Left lobe of liver (tissue), 2 donors: ENCODE measurements around the gene DLX2. TPM values are rescaled to one million over a fixed set of nuclear protein-coding genes. Genes with fewer than 3 reads are reported as not detected.
"Not testable (repeated sequence)": the region's sequence is repeated elsewhere in the genome, so short reads cannot be mapped to it uniquely, and the experiment has no call there.

ENCODE experiments used
- ATAC-seq: fragments of 200-7000 bp; cut with Tn5 transposase; one replicate; pipeline ENCODE4 v1.9.1; 2020; ENCODE audit warnings: mild to moderate bottlenecking, moderate library complexity
- DNase-seq: peaks from one replicate; pipeline ENCODE4 v3.0.0-alpha.2; 2020; ENCODE audit warnings: low spot score
- total RNA-seq: library from RNA; stranded (reverse); gene quantifications from one replicate; pipeline ENCODE4 v1.2.1, GENCODE V29; 2021
- donor health status: DM: no; HTN: no; CAD: no; lungs with moderate emphysema.
- donor health status: DM: no; HTN: yes; CAD: no.

DLX2 gene
- total RNA-seq, result not detected

DNA sequence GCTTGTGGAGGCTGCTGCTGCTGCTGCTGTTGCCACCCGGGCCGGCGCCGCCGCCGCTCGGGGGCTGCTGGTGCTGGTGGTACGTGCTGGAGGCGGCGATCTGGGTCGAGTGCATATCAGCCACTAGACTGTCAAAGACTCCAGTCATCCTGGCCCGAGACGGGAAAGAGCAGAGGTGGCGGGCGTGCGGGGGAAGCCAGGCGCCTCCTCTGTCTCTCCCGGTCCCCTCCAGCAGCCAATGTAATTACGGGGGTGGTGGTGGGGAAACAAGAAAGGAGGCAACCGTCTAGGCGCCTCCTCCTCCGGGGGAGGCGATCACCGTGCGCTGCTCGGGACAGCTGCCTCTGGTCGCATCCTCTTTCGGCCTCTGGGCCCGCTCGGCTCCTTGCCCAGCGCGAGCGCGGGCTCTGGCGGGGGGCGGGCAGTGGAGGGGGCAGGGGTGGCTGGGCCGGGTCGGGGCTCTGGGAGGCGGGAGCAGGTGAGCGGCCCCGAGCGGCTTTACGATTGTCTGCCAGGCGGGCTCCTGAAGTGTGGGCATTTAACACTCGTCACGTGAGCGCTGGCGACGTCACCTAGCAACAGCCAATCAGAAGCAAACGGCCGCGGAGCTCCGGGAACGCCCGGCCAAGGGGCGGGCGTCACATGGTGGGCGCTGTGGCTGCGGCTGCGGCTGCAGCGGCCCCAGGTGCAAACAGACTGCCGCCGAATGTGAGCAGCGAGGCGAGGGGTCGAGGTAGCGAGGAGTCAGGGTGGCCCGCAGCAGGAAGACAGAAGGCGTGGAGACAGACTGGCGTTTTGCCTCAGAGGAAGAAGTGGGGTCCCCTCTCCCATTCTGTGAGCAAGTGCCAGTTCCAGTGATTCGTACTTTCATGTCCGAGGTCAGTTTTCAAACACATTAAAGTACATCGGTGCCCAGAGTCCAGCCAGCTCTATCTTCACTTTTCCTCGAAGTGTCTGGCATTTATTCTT lies at the start of gene DLX2:
Gene DLX2 (minus strand): TSS at position 510 of the 969 bp plus-strand sequence. CDS start 362 bp downstream, at position 148.
- DNase-seq (peak; percentile 77), ATAC-seq (peak; percentile 65)

DNA sequence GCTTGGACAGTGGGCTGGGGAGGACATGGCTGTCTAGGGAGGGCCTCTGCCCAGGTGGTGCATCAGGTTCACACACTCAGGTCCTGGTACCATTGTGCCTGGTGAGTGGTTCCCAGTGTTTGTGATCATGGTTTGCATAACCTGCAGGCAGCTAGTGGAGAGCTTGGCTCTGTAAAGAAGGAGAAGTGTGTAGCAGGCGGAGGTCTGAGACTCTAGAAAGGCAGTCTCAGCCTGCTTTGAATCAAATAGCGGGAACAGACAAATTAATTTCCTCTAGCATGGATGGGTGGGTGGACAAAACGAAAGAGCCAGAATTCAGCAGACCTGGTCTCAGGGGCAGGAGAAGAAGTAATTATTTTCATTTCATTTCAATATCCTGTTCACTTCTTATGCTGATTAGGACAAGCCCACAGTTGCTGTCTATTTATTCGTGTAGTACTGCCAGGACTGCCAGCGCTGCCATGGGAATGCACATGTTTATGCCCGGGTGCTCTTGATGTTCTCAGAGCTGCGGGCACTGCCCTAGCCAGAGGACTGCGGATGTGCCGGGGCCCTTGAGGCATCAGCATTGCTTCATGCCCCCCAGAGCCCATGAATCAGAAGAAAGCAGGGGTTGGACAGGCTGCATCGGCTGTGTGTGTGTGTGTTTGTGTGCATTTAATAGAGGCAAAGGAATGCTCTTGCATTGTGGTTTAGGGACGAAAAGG lies 45.4 kb upstream of the DLX2 start:
- no peak for ATAC-seq
- DNase-seq, result no peak

DNA sequence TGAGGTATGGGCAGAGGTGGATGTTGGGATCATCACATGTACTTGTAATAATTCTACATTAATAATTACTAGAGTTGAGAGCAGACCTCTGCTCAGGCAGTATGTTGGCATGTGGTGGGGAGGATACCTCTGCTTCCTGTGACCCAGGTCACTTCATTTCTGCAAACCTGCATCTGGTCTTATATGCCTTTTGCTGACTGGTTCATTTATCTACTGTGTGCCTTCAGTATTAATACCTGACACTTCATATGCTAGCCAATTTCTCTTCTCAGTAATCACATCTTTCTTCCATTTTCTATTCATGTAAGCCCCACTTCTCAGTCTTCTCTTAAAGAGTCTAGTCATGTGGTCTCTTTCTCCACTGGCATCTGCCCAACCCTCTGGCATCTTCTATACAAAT lies 41.1 kb upstream of the DLX2 start:
- no peak for DNase-seq
- no peak for ATAC-seq

DNA sequence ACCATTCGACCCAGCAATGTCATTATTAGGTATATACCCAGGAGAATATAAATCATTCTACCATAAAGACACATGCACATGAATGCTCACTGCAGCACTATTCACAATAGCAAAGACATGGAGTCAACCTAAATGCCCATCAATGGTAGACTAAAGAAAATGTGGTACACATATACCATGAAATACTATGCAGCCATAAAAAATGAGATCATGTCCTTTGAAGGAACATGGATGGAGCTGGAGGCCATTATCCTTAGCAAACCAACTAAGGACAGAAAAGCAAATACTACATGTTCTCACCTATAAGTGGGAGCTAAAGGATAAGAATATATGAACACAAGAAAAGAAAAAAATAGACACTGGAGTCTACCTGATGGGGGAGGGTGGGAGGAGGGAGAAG lies 36.0 kb upstream of the DLX2 start:
- DNase-seq, ATAC-seq: not testable (repeated sequence)

DNA sequence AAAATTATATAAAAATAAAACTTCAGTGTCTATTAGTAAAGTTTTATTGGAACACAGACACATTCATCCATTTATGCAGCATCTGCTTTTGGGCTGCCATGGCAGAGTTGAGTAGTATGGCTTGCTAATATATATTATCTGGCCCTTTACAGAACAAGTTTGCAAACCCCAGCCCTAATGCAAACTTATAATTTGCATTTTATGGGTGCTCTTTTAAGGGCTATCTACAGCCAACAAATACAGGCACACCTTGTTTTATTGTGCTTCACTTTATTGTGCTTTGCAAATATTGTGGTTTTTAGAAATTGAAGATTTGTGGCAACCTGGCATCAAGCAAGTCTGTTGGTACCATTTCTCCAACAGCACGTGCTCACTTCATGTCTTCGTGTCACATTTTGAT lies 35.2 kb upstream of the DLX2 start:
- DNase-seq (no peak), ATAC-seq (no peak)

DNA sequence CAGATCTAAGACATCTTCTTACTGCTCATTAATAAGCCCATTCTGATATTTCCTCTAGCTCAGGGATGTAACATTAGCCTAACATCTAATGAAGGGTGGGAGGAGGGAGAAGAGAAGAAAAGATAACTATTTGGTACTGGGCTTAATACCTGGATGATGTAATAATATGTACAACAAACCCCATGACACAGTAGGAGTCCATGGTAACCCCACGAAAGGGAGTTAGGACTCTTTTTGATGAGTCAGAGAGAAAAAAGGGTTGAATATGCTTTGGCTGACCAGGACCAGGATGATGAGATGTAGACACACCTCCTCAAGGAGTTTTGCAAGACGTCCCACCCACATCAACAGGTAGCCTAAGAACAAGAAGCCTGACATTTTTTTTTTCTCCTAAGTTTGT lies 34.4 kb upstream of the DLX2 start:
- DNase-seq (no peak), ATAC-seq (no peak)

DNA sequence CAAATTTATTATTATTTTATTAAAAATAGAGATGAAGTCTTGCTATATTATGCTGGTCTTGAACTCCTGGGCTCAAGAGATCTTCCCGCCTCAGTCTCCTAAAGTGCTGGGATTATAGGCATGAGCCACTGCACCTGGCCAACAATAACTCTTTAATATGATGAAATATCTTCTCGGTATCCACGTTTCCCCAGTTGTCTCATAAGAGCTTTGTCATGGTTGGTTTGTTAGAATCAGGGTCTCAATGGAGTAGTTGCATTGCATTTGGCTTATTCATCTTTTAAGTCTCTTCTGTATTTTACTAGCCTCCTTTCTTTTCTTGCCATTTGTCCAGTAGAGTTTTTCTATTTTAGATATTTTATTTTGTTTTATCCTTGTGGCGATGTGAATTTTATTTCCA lies 32.7 kb upstream of the DLX2 start:
- DNase-seq (no peak), ATAC-seq (no peak)

DNA sequence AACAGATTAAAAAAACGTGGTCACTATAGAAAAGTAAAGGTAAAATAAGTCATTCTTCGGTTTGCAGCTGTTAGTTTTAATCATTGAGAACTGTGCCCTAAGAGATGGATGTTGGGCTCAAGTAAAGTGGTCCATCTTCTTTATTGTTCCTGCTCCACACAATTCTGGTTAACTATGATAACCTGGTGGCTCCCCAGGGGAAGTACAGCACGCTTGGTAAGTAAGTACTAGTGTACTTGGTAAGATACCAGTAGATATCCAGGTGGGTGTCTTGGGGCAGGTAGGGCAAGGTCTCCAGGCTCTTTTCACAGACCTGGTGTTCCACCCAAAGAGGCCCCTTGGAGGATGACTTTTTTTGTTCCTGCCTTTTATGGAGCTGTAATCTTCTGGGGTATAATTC lies 31.6 kb upstream of the DLX2 start:
- ATAC-seq (no peak), DNase-seq (no peak)

DNA sequence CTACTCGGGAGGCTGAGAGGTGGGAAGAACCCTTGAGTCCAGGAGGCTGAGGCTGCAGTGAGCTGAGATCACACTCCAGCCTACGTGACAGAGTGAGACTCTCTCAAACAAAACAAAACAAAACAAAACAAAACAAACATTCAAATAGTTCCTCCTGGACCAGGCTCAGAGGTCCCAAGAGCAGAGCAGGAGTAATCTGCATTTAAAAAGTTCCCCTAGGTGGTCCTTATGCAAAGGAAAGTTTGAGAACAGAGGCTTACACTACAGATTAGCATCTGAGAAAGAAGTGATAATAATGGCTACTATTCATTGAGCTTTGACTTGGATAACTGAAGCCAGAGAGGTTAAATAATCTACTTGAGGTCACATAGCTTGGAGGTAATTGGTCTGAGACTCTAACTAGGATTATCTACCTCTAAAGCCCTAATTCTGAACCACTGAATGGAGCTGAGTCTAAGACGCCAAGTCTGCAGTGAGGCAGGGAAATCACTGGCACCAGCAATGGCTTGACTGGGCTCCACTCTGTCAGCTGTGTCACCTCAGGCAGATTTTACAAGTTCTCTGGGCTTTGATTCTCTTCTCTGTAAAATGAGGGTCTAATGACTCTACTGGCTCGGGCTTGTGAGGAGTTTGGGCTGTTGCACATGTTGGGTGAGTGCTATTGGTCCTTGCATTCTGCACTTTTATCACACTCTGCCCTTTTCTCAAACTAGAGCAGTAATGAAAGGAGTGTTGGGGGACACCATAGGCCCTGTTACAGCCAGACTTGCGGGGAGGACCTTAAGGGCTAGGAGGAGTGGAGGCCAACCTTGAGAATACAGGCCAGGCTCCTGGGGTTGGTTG lies 29.2 kb upstream of the DLX2 start:
- ATAC-seq (no peak), DNase-seq (no peak)

DNA sequence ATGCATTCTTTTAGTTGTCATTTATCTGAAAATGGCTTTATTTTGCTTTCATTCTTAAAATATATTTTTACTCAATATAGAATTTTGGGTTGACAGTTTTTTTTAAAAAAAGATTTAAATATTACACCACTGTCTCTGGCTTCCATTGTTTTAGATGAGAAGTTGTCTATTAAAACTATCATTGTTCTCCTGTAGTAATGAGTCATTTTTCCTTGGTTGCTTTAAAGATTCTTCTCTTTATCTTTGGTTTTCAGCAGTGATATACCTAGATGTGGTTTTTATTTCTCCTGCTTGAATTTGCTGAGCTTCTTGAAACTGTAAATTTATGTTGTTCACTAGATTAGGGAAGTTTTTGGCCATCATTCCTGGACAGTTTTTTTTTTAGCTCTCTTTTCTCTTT lies 26.7 kb upstream of the DLX2 start:
- DNase-seq (no peak), ATAC-seq (no peak)

DNA sequence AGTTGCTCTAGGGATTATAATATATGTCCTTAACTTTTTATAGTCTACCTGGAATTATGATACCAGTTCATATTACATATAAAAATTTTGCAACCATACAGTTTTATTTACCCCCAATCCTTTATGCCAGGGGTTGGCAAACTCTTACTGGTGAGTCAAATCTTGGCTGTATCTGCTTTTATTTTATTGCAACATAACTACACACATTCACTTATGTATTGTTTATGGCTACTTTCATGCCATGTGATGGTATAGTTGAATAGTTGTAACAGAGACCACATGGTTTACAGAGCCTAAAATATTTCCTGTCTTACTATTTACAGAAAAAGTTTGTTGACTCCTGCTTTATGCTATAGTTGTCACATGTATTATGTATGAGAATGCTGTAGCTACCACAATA lies 25.8 kb upstream of the DLX2 start:
- DNase-seq, result no peak
- no peak for ATAC-seq

DNA sequence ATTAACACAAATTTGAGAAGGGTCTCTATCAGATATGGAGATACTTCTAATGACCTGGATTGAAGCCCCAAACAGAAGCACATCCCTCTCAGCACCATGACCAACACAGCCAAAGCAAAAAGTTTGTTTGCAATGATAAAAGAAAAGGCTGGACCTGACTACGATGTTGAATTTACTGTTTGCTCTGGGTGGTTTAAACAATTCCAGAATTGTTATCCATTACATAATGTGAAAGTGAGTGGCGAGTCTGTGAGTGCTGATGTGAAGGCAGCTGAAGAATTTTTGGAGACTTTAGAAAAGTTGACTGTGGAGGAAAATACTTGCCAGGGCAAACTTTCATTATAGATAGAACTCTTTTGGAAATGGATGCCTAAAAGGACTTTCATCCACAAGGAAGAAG lies 17.4 kb upstream of the DLX2 start:
- ATAC-seq, result no peak
- no peak for DNase-seq

DNA sequence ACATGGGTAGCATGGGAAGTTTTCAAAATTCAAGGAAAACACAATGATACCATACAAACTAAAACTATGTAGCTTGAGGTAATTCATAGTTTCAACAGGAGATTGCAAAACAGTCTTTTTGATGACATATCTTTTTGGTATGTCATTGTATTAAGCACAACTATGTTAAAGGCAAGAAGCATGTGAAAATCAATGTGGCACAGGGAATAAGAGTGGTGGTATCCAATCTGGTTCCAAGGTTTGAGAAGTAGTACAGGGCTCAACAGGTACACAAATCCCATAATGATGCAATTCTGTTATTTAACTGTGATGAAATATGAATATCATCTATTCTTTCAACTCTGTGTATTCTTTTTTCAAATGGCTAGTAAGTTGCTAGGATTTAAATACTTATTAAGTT lies 16.4 kb upstream of the DLX2 start:
- DNase-seq (no peak), ATAC-seq (no peak)

DNA sequence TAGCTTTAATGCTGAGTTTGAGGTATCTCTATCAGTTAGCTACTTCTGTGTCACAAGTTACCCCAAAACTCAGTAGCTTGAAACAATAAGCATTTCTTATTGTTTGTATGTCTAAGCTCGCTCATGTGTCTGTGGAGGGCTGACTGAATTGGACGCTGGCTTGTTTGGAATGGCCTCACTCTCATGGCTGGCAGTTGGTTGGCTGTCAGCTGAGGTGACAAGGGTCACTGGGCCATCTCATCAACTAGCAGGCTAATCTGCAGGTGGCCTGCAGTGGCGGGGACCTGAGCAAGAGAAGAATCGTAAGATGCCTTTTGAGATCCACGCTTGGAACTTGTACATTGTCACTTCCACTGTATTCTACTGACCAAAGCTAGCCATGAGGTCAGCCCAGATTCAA lies 13.4 kb upstream of the DLX2 start:
- no peak for ATAC-seq

DNA sequence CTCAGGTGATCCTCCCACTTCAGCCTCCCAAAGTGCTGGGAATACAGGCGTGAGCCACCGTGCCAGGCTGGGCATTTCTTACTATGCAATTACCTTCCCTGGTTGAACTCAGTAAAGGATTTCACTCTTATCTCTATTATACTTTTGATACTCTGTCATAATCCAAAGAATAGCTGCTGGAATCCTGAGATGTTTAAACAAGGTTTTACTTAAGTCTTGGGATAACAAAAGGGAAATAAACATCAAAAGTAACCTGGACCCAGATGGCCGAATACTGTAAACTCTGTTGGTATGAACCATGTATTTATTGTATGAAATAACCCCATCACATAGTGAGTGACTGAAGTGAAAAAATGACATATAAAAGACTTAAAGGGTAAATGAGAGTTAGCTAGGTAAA lies 11.9 kb upstream of the DLX2 start:
- no peak for DNase-seq
- ATAC-seq, result no peak

More for the DNA sequence above, 13.4 kb upstream of the DLX2 start:
- no peak for DNase-seq

DNA sequence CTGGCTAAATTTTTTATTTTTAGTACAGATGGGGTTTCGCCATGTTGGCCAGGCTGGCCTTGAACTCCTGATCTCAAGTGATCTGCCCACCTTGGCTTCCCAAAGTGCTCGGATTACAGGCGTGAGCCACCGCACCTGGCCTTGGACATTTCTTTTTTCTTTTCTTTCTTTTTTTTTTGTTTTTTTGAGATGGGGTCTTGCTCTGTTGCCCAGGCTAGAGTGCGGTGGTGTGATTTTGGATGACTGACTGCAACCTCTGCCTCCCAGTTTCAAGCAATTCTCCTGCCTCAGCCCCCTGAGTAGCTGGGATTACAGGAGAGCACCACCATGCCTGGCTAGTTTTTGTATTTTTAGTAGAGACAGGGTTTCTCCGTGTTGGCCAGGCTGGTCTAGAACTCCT lies 11.5 kb upstream of the DLX2 start:
- ATAC-seq, DNase-seq: not testable (repeated sequence)

DNA sequence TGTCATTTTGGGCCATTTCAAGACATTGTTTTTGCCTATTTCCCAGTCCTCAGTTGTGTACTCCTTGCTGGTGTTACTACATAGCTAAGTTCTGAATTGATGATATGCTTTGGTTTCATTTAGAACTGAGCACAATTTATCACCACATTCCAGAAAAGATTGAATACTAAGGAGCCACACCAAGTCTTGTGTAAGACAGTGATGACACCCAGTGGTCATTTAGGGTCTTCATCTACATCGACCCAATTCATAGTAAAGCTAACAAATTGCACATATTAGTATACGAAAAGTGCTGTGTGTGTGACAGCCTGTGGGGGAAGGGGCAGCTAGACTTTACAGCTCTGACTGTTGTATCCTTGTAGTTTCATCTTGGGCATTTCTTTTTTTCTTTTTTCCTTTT lies 10.9 kb upstream of the DLX2 start:
- DNase-seq, result no peak
- ATAC-seq, result peak; percentile 28

DNA sequence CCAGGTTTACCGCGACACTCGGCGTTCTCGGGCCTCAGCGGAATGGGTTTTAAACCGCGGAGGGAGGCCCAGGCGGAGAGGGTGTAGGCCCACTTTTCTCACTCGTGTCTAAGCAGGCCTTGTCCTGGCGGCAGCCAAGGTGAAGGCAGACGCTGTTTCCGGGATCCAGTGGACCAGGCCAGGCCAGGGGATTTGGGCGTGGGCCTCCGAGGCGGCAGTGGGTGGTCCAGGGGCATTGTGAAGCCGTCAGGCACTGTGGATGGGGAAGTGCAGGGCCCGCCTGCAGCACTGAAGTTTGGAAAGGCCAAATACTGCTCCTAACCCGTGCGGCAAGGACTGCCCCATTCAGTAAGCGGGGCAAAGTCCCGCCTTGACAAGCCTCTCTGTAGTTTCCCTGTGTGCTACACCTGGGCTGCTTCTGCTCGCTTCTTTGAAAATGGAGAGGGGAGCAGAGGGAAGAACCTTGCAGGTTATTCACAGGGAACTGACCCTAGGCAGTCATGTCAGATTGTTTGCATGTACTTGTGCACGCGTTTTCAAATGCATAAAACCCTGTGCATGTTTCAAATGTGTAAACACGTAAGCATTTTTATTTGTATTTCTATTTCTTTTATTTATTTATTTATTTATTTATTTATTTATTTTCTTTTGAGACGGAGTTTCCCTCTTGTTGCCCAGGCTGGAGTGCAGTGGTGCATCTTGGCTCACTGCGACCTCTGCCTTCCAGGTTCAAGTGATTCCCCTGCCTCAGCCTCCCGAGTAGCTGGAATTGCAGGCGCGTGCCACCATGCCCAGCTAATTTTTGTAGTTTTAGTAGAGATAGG lies 7.5 kb upstream of the DLX2 start:
- ATAC-seq (peak; percentile 35), DNase-seq (no peak)

DNA sequence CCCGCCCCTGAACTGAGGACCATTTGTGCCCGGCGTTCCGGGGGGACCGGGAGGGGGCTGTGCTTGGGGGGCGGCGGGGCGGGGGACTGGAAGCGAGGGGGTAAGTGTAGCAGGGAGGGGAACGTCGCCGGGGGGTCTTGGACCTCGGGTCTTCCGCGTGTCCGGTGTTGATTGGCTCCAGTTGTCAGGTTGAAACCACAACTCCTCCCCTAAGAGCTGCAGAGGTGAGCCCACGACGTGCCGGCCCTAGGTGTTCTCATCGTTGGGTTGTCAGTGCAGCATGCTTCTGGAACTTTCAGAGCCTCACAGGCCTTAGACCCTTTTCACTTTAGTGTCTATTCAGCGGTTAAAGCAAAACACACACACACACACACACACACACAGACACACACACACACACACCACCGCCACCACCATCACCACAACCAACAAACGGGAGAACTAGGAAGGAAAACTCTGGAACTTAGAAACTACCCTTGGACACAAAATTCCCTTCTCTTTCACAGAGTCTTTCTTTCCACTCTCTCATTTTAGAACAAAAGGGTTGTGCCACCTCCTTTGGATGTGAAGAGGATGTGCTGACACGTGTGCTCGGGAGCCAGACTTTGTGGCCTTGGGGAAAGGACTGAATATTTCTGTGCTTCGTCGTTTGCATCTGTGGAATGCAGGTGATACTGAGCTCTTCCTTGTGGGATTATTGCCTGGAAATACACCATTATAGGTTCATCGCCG lies 6.7 kb upstream of the DLX2 start:
- DNase-seq (no peak), ATAC-seq (no peak)

DNA sequence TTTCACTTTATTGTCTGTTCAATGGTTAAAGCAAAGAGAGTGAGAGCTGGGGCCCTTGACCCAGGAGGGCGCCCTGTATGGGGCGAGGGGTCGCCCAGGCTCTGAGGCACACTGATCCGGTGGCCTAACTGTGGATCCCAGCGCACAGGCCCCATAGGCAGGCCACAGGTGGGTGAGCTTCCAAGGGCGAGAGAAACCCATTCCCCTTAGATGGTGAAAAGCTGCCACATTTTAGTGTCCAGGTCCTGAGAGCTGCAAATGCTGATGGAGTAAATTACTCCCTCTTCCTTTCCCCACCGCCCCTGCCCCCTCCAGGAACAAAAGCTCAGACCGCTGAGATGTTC lies 5.9 kb upstream of the DLX2 start:
- no peak for ATAC-seq
- DNase-seq, result no peak
